CD14-positive monocyte (primary cell): ENCODE measurements around the gene THRB. TPM values are rescaled to one million over a fixed set of nuclear protein-coding genes. Genes with fewer than 3 reads are reported as not detected.

Experiments used
- DNase-seq, 3 donors: peaks; one replicate each; pipeline ENCODE4 v3.0.0-alpha.2; 2011 to 2022
- H2AFZ ChIP-seq: 2 replicates; pipeline ENCODE4 v1.6.0; 2012; ENCODE audit warnings: mild to moderate bottlenecking, low read depth, low read length, inconsistent platforms; ENCODE audit not compliant: insufficient read depth, poor library complexity, severe bottlenecking
- H3K27ac ChIP-seq, 2 donors: 1 replicate in 1 of 2; 2 replicates in 1 of 2; pipeline ENCODE4 v1.5.1; 2012 to 2013; ENCODE audit warnings: low read length in 2 of 2, control low read depth in 1 of 2, inconsistent platforms in 1 of 2, low read depth in 1 of 2, mild to moderate bottlenecking in 1 of 2
- H3K27me3 ChIP-seq, 2 donors: one replicate each; pipeline versions ENCODE4 v1.6.0 to v1.6.1; 2011 to 2013; ENCODE audit warnings: low read length in 2 of 2; ENCODE audit not compliant: control insufficient read depth in 2 of 2, insufficient read depth in 2 of 2
- H3K36me3 ChIP-seq, 2 donors: replicated peaks in 1 of 2; 1 replicate in 1 of 2; 2 replicates in 1 of 2; pipeline versions ENCODE4 v1.5.1 to v1.6.1; 2012 to 2013; ENCODE audit warnings: low read length in 2 of 2, control low read depth in 1 of 2, inconsistent platforms in 1 of 2, mild to moderate bottlenecking in 1 of 2; ENCODE audit not compliant: insufficient read depth in 2 of 2, control insufficient read depth in 1 of 2
- H3K4me1 ChIP-seq, 2 donors: 1 replicate in 1 of 2; 2 replicates in 1 of 2; pipeline versions ENCODE4 v1.5.1 to v1.6.1; 2012 to 2013; ENCODE audit warnings: low read length in 2 of 2, control low read depth in 1 of 2, inconsistent platforms in 1 of 2, mild to moderate bottlenecking in 1 of 2, moderate library complexity in 1 of 2; ENCODE audit not compliant: insufficient read depth in 2 of 2, control insufficient read depth in 1 of 2
- H3K4me2 ChIP-seq: replicated peaks from 2 replicates; pipeline ENCODE3; 2012; ENCODE audit warnings: low read length, moderate library complexity, mild to moderate bottlenecking; ENCODE audit not compliant: poor library complexity, severe bottlenecking; ENCODE audit errors: extremely low read depth
- H3K4me3 ChIP-seq, 3 experiments: fragments of 200-600 bp in 1 of 3; sonication (generic) in 1 of 3; replicated peaks in 1 of 3; 1 replicate in 2 of 3; 2 replicates in 1 of 3; pipeline ENCODE4 v1.5.1; 2011 to 2013; ENCODE audit warnings: low read length in 3 of 3, mild to moderate bottlenecking in 3 of 3, control low read depth in 2 of 3, low read depth in 2 of 3, inconsistent platforms in 1 of 3, moderate library complexity in 1 of 3
- H3K79me2 ChIP-seq: 2 replicates; pipeline ENCODE4 v1.6.0; 2012; ENCODE audit warnings: mild to moderate bottlenecking, control low read depth, inconsistent platforms, low read length, moderate library complexity; ENCODE audit not compliant: insufficient read depth
- H3K9ac ChIP-seq: 2 replicates; pipeline ENCODE4 v1.6.0; 2017; ENCODE audit warnings: low read length, mild to moderate bottlenecking; ENCODE audit not compliant: insufficient read depth, poor library complexity, severe bottlenecking
- H3K9me3 ChIP-seq, 2 donors: replicated peaks in 1 of 2; 1 replicate in 1 of 2; 2 replicates in 1 of 2; pipeline versions ENCODE4 v1.5.1 to v1.6.1; 2012 to 2013; ENCODE audit warnings: low read length in 2 of 2, control low read depth in 1 of 2; ENCODE audit not compliant: control insufficient read depth in 1 of 2, insufficient read depth in 1 of 2
- H4K20me1 ChIP-seq: 2 replicates; pipeline ENCODE4 v1.6.0; 2012; ENCODE audit warnings: mild to moderate bottlenecking, low read length, control low read depth, moderate library complexity; ENCODE audit not compliant: insufficient read depth
- H3K27ac Mint-ChIP-seq, 7 donors: one replicate each; pipeline ENCODE4 v1.8.0; 2020; ENCODE audit warnings: mild to moderate bottlenecking in 7 of 7, mixed read lengths in 7 of 7, moderate library complexity in 6 of 7, inconsistent platforms in 2 of 7
- H3K27me3 Mint-ChIP-seq, 3 donors: one replicate each; pipeline ENCODE4 v1.8.0; 2021 to 2022; ENCODE audit warnings: low read depth in 3 of 3, mild to moderate bottlenecking in 3 of 3, mixed read lengths in 3 of 3, moderate library complexity in 3 of 3, inconsistent platforms in 1 of 3
- H3K36me3 Mint-ChIP-seq, 2 donors: one replicate each; pipeline ENCODE4 v1.8.0; 2020; ENCODE audit warnings: mixed read lengths in 2 of 2, inconsistent platforms in 1 of 2, mild to moderate bottlenecking in 1 of 2
- H3K4me1 Mint-ChIP-seq: one replicate; pipeline ENCODE4 v1.8.0; 2020; ENCODE audit warnings: mild to moderate bottlenecking, mixed read lengths
- H3K4me3 Mint-ChIP-seq, 2 donors: one replicate each; pipeline ENCODE4 v1.8.0; 2020; ENCODE audit warnings: mild to moderate bottlenecking in 2 of 2, mixed read lengths in 2 of 2, moderate library complexity in 1 of 2
- H3K9me3 Mint-ChIP-seq, 7 donors: one replicate each; pipeline ENCODE4 v1.8.0; 2020 to 2022; ENCODE audit warnings: mixed read lengths in 7 of 7, mild to moderate bottlenecking in 6 of 7, moderate library complexity in 6 of 7, inconsistent platforms in 2 of 7
- WGBS: methylation state at CpG from one replicate; pipeline ENCODE4 v1.1.5; 2013; ENCODE audit warnings: missing lambda C conversion rate; ENCODE audit not compliant: insufficient coverage; 5-methylcytosine and 5-hydroxymethylcytosine counted together
- intact Hi-C, 2 donors: fragments of 100-400 bp; cut with micrococcal nuclease; formaldehyde crosslinking; loops; one replicate each; pipeline versions ENCODE4 v1.15.0 to v1.15.1; 2023
- polyA plus RNA-seq, 3 donors: library from polyadenylated mRNA; depleted of rRNA in 1 of 3; unstranded in 2 of 3; stranded (reverse) in 1 of 3; fragments of 300-500 nt in 2 of 3; fragments of >200 nt in 1 of 3; fragmentation: Illumina TruSeq in 2 of 3; gene quantifications; 1 replicate in 2 of 3; 2 replicates in 1 of 3; pipeline ENCODE4 v1.2.3, GENCODE V29; 2012 to 2021
- TF ChIP-seq, protein P1 (sequence below): fragments of 200-600 bp; IDR thresholded peaks from one replicate; pipeline ENCODE4 v1.8.0; 2022; ENCODE audit warnings: antibody characterized with exemption, mild to moderate bottlenecking

The THRB gene
- polyA plus RNA-seq, 3 donors = 0.05 TPM; not detected in 2

- intact Hi-C loops = no loop called here
- H4K20me1 ChIP-seq = no peaks in the 10 kb centered on the region
These were observed 98.3 kb downstream of the THRB start for GRCh38 chr3:24396338-24396737.

GRCh38 chr3:24394754-24395153 is 99.9 kb downstream of the THRB start:
- H3K27ac Mint-ChIP-seq = no peak overlapping the region
- Histone ChIP-seq H3K9ac (no peak overlapping the region), H3K27me3 (no peaks in the 10 kb centered on the region), H3K4me1 (no peaks in the 10 kb centered on the region), H3K27ac (no peak overlapping the region), H3K9me3 (no peaks in the 10 kb centered on the region), H4K20me1 (no peaks in the 10 kb centered on the region), H2AFZ (no peak overlapping the region), H3K4me2 (no peak overlapping the region), H3K79me2 (no peaks in the 10 kb centered on the region), H3K36me3 (no peaks in the 10 kb centered on the region), H3K4me3 (no peak overlapping the region)
- no peak for DNase-seq
- TF ChIP-seq, protein P1, sequence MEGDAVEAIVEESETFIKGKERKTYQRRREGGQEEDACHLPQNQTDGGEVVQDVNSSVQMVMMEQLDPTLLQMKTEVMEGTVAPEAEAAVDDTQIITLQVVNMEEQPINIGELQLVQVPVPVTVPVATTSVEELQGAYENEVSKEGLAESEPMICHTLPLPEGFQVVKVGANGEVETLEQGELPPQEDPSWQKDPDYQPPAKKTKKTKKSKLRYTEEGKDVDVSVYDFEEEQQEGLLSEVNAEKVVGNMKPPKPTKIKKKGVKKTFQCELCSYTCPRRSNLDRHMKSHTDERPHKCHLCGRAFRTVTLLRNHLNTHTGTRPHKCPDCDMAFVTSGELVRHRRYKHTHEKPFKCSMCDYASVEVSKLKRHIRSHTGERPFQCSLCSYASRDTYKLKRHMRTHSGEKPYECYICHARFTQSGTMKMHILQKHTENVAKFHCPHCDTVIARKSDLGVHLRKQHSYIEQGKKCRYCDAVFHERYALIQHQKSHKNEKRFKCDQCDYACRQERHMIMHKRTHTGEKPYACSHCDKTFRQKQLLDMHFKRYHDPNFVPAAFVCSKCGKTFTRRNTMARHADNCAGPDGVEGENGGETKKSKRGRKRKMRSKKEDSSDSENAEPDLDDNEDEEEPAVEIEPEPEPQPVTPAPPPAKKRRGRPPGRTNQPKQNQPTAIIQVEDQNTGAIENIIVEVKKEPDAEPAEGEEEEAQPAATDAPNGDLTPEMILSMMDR = no peak
- H3K36me3 Mint-ChIP-seq = no peaks in the 10 kb centered on the region
- no peaks in the 10 kb centered on the region for H3K4me1 Mint-ChIP-seq
- WGBS = no CpG with 5 or more reads among the region's 2 CpGs
- peaks cover 0 to 6% (median 2%) of the 10 kb centered on the region in 7 donors for H3K9me3 Mint-ChIP-seq
- H3K4me3 Mint-ChIP-seq = no peak overlapping the region
- H3K27me3 Mint-ChIP-seq = no peaks in the 10 kb centered on the region
- intact Hi-C loops = no loop called here

More at GRCh38 chr3:24396338-24396737, 98.3 kb downstream of the THRB start:
- no peaks in the 10 kb centered on the region for H3K27me3 ChIP-seq
- H2AFZ ChIP-seq = no peak overlapping the region
- no peaks in the 10 kb centered on the region for H3K36me3 ChIP-seq
- Mint-ChIP-seq H3K27ac (no peak overlapping the region), H3K36me3 (no peaks in the 10 kb centered on the region), H3K27me3 (no peaks in the 10 kb centered on the region), H3K4me1 (no peaks in the 10 kb centered on the region), H3K4me3 (no peak overlapping the region), H3K9me3 (peaks cover 0 to 5% (median 2%) of the 10 kb centered on the region in 7 donors)
- H3K9ac ChIP-seq = no peak overlapping the region
- no peaks in the 10 kb centered on the region for H3K4me1 ChIP-seq
- no peak overlapping the region for H3K27ac ChIP-seq
- WGBS = 92% methylated on average over 2 of the region's 4 CpGs
- TF ChIP-seq, protein P1 = no peak
- H3K9me3 ChIP-seq = no peaks in the 10 kb centered on the region
- no peak overlapping the region for H3K4me3 ChIP-seq
- no peak for DNase-seq
- H3K4me2 ChIP-seq = no peak overlapping the region
- no peaks in the 10 kb centered on the region for H3K79me2 ChIP-seq
